ENCODE measurements around the gene URAD. TPM values are rescaled to one million over a fixed set of nuclear protein-coding genes. Genes with fewer than 3 reads are reported as not detected.
A peak's percentile ranks its signal among the peaks of the same experiment; 100 is the strongest.

The URAD gene
- total RNA-seq, 2 donors from 2014 or later: not detected

DNA sequence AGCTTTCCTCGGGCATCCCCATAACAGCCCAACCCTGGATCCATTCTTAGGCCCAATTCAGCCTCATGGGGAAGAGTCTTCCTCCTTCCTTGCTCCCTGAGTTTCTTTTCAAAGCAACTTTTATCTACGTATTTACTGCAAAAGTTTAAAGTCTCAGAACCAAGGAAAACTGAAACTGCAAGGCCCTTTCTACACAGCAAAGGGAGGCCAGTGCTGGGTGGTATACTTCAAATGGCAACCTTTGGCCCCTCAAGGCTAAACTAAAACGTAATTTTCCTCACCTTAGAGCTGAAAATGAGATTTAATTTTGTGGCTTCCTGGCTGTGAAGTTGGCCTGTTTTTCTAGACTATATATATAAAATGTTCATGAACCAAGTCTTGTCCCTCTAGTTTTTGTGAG is 25.0 kb downstream of the URAD start:
- no peak for DNase-seq
- Mint-ChIP-seq H3K27ac (no peak overlapping the region), H3K9me3 (no peaks in the 10 kb centered on the region), H3K4me1 (peaks cover 33% of the 10 kb centered on the region), H3K4me3 (no peak overlapping the region), H3K36me3 (ENCODE audit: low read depth) (no peaks in the 10 kb centered on the region), H3K27me3 (ENCODE audit: insufficient read depth) (peaks cover 99% of the 10 kb centered on the region)
- WGBS, 2 experiments (ENCODE audit: insufficient coverage in 1 of 2, insufficient read length in 1 of 2): 50 to 56% methylated on average over 1 to 3 of the region's 3 CpGs
- peaks cover 15% of the 10 kb centered on the region for H3K4me1 ChIP-seq (ENCODE audit: control insufficient read depth, insufficient read depth, low read length)
- no peak for TF ChIP-seq CTCF (conservative IDR thresholded peaks at IDR 0.05)
- no peak overlapping the region for H3K9ac ChIP-seq (ENCODE audit: extremely low read depth, low read length, poor library complexity, severe bottlenecking)
- no peaks in the 10 kb centered on the region for H3K36me3 ChIP-seq (ENCODE audit: control insufficient read depth, insufficient read depth, low read length)
- no peaks in the 10 kb centered on the region for H3K9me3 ChIP-seq (ENCODE audit: control insufficient read depth, low read length)
- H3K27me3 ChIP-seq (ENCODE audit: control insufficient read depth, insufficient read depth, low read length, poor library complexity, severe bottlenecking): peaks cover 100% of the 10 kb centered on the region
- H3K27ac ChIP-seq (ENCODE audit: low read depth, low read length): no peak overlapping the region
- no peak overlapping the region for H3K4me3 ChIP-seq (ENCODE audit: low read length)

- Histone ChIP-seq H3K36me3 (ENCODE audit: control insufficient read depth, insufficient read depth, low read length) (no peaks in the 10 kb centered on the region), H3K9me3 (ENCODE audit: control insufficient read depth, low read length) (no peaks in the 10 kb centered on the region), H3K4me3 (ENCODE audit: low read length) (no peak overlapping the region), H3K27ac (ENCODE audit: low read depth, low read length) (no peak overlapping the region), H3K27me3 (ENCODE audit: control insufficient read depth, insufficient read depth, low read length, poor library complexity, severe bottlenecking) (peaks cover 100% of the 10 kb centered on the region), H3K4me1 (ENCODE audit: control insufficient read depth, insufficient read depth, low read length) (peaks cover 15% of the 10 kb centered on the region), H3K9ac (ENCODE audit: extremely low read depth, low read length, poor library complexity, severe bottlenecking) (no peak overlapping the region)
- Mint-ChIP-seq H3K27me3 (ENCODE audit: insufficient read depth) (peaks cover 99% of the 10 kb centered on the region), H3K27ac (no peak overlapping the region), H3K36me3 (ENCODE audit: low read depth) (no peaks in the 10 kb centered on the region), H3K4me3 (no peak overlapping the region), H3K4me1 (peaks cover 32% of the 10 kb centered on the region), H3K9me3 (no peaks in the 10 kb centered on the region)
- TF ChIP-seq CTCF (conservative IDR thresholded peaks at IDR 0.05): no peak
- 43% methylated on average over 8 of the region's 9 CpGs; no CpG with 5 or more reads in 1 of the 2 experiments for WGBS, 2 experiments (ENCODE audit: insufficient coverage in 1 of 2, insufficient read length in 1 of 2)
- peak; percentile 56 for DNase-seq
Observed at GRCh38 chr13:27962982-27963381, 25.5 kb downstream of the URAD start.

- Histone ChIP-seq H3K4me3 (ENCODE audit: low read length) (no peak overlapping the region), H3K9ac (ENCODE audit: extremely low read depth, low read length, poor library complexity, severe bottlenecking) (no peak overlapping the region), H3K36me3 (ENCODE audit: control insufficient read depth, insufficient read depth, low read length) (no peaks in the 10 kb centered on the region), H3K9me3 (ENCODE audit: control insufficient read depth, low read length) (no peaks in the 10 kb centered on the region), H3K27ac (ENCODE audit: low read depth, low read length) (no peak overlapping the region), H3K27me3 (ENCODE audit: control insufficient read depth, insufficient read depth, low read length, poor library complexity, severe bottlenecking) (peaks cover 100% of the 10 kb centered on the region), H3K4me1 (ENCODE audit: control insufficient read depth, insufficient read depth, low read length) (peaks cover 15% of the 10 kb centered on the region)
- DNase-seq: peak; percentile 68
- peaks cover 29% of the 10 kb centered on the region for H3K4me1 Mint-ChIP-seq
- no peak overlapping the region for H3K27ac Mint-ChIP-seq
- peaks cover 99% of the 10 kb centered on the region for H3K27me3 Mint-ChIP-seq (ENCODE audit: insufficient read depth)
- H3K36me3 Mint-ChIP-seq (ENCODE audit: low read depth): no peaks in the 10 kb centered on the region
- H3K4me3 Mint-ChIP-seq: no peak overlapping the region
- H3K9me3 Mint-ChIP-seq: no peaks in the 10 kb centered on the region
- 19 to 37% methylated on average over 2 to 6 of the region's 6 CpGs for WGBS, 2 experiments (ENCODE audit: insufficient coverage in 1 of 2, insufficient read length in 1 of 2)
- TF ChIP-seq CTCF (conservative IDR thresholded peaks at IDR 0.05): no peak
Observed at GRCh38 chr13:27962128-27962841, 26.2 kb downstream of the URAD start.

Data from endodermal cell (in vitro differentiated cells).